ENCODE measurements around the gene GYS2. TPM values are rescaled to one million over a fixed set of nuclear protein-coding genes. Genes with fewer than 3 reads are reported as not detected.

GYS2 gene
- total and polyA plus RNA-seq, 9 of the 15 experiments (the other 6 are each of a cell fraction or from before 2014, with no cell fraction given): not detected

DNA sequence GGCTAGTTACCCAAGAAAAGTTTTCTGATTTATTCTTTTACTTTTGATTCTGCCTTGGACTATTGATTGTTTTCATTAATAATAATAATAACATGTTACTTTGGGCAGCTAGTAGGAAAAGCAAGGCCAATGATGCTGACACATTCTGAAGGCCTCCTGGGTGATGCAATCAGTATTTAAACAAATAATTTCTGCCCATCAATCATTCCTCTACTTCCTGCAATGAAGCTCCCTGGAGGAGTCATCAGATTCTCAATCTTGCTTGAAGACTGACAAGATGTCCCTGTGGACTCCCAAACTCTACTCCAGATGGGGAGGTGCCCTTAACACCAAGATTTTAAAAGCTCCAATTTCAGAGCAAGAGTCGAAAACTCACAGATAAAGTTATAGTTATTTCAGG lies 78.6 kb downstream of the GYS2 start, which contains the start of gene SPX (continued):
- TF ChIP-seq ETV1 (tag; conservative IDR thresholded peaks at IDR 0.05; ENCODE audit: low read depth) (peak; percentile 54), NBN (IDR thresholded peaks at IDR 0.05; ENCODE audit: low read depth) (no peak), CCAR2 (IDR thresholded peaks at IDR 0.05; ENCODE audit: low read depth, low read length) (no peak), SRF (CRISPR knock-in tag; IDR thresholded peaks at IDR 0.05) (no peak), PBX2 (CRISPR knock-in tag; IDR thresholded peaks at IDR 0.05; ENCODE audit: low read depth) (no peak), PBX2 (tag; conservative IDR thresholded peaks at IDR 0.05; ENCODE audit: low read depth) (peak; percentile 71), MAZ (CRISPR knock-in tag; conservative IDR thresholded peaks at IDR 0.05 in 1 of 2, IDR thresholded peaks at IDR 0.05 in 1 of 2) (no peak), DIDO1 (tag; IDR thresholded peaks at IDR 0.05; ENCODE audit: low read depth) (no peak), ZNF79 (CRISPR knock-in tag; IDR thresholded peaks at IDR 0.05; ENCODE audit: low read depth) (no peak), PKNOX1 (IDR thresholded peaks at IDR 0.05) (peak; percentile 92)
- TF ChIP-seq, protein P1, sequence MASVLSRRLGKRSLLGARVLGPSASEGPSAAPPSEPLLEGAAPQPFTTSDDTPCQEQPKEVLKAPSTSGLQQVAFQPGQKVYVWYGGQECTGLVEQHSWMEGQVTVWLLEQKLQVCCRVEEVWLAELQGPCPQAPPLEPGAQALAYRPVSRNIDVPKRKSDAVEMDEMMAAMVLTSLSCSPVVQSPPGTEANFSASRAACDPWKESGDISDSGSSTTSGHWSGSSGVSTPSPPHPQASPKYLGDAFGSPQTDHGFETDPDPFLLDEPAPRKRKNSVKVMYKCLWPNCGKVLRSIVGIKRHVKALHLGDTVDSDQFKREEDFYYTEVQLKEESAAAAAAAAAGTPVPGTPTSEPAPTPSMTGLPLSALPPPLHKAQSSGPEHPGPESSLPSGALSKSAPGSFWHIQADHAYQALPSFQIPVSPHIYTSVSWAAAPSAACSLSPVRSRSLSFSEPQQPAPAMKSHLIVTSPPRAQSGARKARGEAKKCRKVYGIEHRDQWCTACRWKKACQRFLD (CRISPR knock-in tag; IDR thresholded peaks at IDR 0.05): no peak

All from K562 (cell line).